Esophagus squamous epithelium (tissue), 4 donors: ENCODE measurements around the gene COX19.

ENCODE experiments used
- CTCF ChIP-seq, 6 experiments: fragments of 450-650 bp in 4 of 6; fragments of 200-600 bp in 2 of 6; sonication (generic) in 2 of 6; IDR thresholded peaks; one replicate each; pipeline ENCODE4 v1.5.1; 2016 to 2019; ENCODE audit warnings: antibody characterized with exemption in 6 of 6, mild to moderate bottlenecking in 4 of 6, moderate library complexity in 4 of 6
- POLR2A ChIP-seq, 4 donors: fragments of 450-650 bp; IDR thresholded peaks; one replicate each; pipeline ENCODE4 v1.6.1; 2017; ENCODE audit warnings: antibody characterized with exemption in 4 of 4, mild to moderate bottlenecking in 4 of 4, moderate library complexity in 3 of 4

- no peak for TF ChIP-seq POLR2A (IDR thresholded peaks at IDR 0.05)
- no peak for TF ChIP-seq CTCF (IDR thresholded peaks at IDR 0.05)
Measured at GRCh38 chr7:972110-972509, 3.2 kb downstream of the COX19 start.
